ENCODE results near the gene RNU6-1.

RNU6-1 gene

GRCh38 chr15:67820992-67821783, 18.7 kb downstream of the RNU6-1 start:
- Histone ChIP-seq H3K27me3 (ENCODE audit: control insufficient read depth, insufficient read depth, low read length) (peaks cover 57% of the 10 kb centered on the region), H3K4me1 (ENCODE audit: control insufficient read depth, insufficient read depth, low read length) (no peaks in the 10 kb centered on the region), H3K27ac (ENCODE audit: low read depth, low read length) (no peak overlapping the region), H3K9ac (ENCODE audit: low read length) (no peak overlapping the region), H3K4me3 (ENCODE audit: low read length) (no peak overlapping the region), H3K36me3 (ENCODE audit: control insufficient read depth, insufficient read depth, low read length) (no peaks in the 10 kb centered on the region)

GRCh38 chr15:67820122-67820991, 19.5 kb downstream of the RNU6-1 start:
- no peak overlapping the region for H3K27ac ChIP-seq (ENCODE audit: low read depth, low read length)
- H3K9ac ChIP-seq (ENCODE audit: low read length), result no peak overlapping the region
- H3K4me3 ChIP-seq (ENCODE audit: low read length), result no peak overlapping the region
- H3K27me3 ChIP-seq (ENCODE audit: control insufficient read depth, insufficient read depth, low read length), result peaks cover 54% of the 10 kb centered on the region
- no peaks in the 10 kb centered on the region for H3K36me3 ChIP-seq (ENCODE audit: control insufficient read depth, insufficient read depth, low read length)
- H3K4me1 ChIP-seq (ENCODE audit: control insufficient read depth, insufficient read depth, low read length), result no peaks in the 10 kb centered on the region

GRCh38 chr15:67819636-67820035, 20.2 kb downstream of the RNU6-1 start:
- no peaks in the 10 kb centered on the region for H3K36me3 ChIP-seq (ENCODE audit: control insufficient read depth, insufficient read depth, low read length)
- H3K27ac ChIP-seq (ENCODE audit: low read depth, low read length), result no peak overlapping the region
- peaks cover 48% of the 10 kb centered on the region for H3K27me3 ChIP-seq (ENCODE audit: control insufficient read depth, insufficient read depth, low read length)
- H3K9ac ChIP-seq (ENCODE audit: low read length), result no peak overlapping the region
- no peak overlapping the region for H3K4me3 ChIP-seq (ENCODE audit: low read length)
- H3K4me1 ChIP-seq (ENCODE audit: control insufficient read depth, insufficient read depth, low read length), result no peaks in the 10 kb centered on the region

- no peaks in the 10 kb centered on the region for H3K36me3 ChIP-seq (ENCODE audit: control insufficient read depth, insufficient read depth, low read length)
- no peaks in the 10 kb centered on the region for H3K4me1 ChIP-seq (ENCODE audit: control insufficient read depth, insufficient read depth, low read length)
- H3K9ac ChIP-seq (ENCODE audit: low read length), result no peak overlapping the region
- no peak overlapping the region for H3K4me3 ChIP-seq (ENCODE audit: low read length)
- peaks cover 36% of the 10 kb centered on the region for H3K27me3 ChIP-seq (ENCODE audit: control insufficient read depth, insufficient read depth, low read length)
- no peak overlapping the region for H3K27ac ChIP-seq (ENCODE audit: low read depth, low read length)
Observed at GRCh38 chr15:67818464-67818863, 21.4 kb downstream of the RNU6-1 start.

GRCh38 chr15:67816668-67817067, 23.2 kb downstream of the RNU6-1 start:
- Histone ChIP-seq H3K27me3 (ENCODE audit: control insufficient read depth, insufficient read depth, low read length) (peaks cover 24% of the 10 kb centered on the region), H3K36me3 (ENCODE audit: control insufficient read depth, insufficient read depth, low read length) (no peaks in the 10 kb centered on the region), H3K4me1 (ENCODE audit: control insufficient read depth, insufficient read depth, low read length) (no peaks in the 10 kb centered on the region), H3K9ac (ENCODE audit: low read length) (no peak overlapping the region), H3K4me3 (ENCODE audit: low read length) (no peak overlapping the region), H3K27ac (ENCODE audit: low read depth, low read length) (no peak overlapping the region)

- Histone ChIP-seq H3K9ac (ENCODE audit: low read length) (no peak overlapping the region), H3K4me1 (ENCODE audit: control insufficient read depth, insufficient read depth, low read length) (no peaks in the 10 kb centered on the region), H3K27me3 (ENCODE audit: control insufficient read depth, insufficient read depth, low read length) (peaks cover 9% of the 10 kb centered on the region), H3K36me3 (ENCODE audit: control insufficient read depth, insufficient read depth, low read length) (no peaks in the 10 kb centered on the region), H3K4me3 (ENCODE audit: low read length) (no peak overlapping the region), H3K27ac (ENCODE audit: low read depth, low read length) (no peak overlapping the region)
Observed at GRCh38 chr15:67815036-67815592, 24.7 kb downstream of the RNU6-1 start.

- no peaks in the 10 kb centered on the region for H3K36me3 ChIP-seq (ENCODE audit: control insufficient read depth, insufficient read depth, low read length)
- H3K4me1 ChIP-seq (ENCODE audit: control insufficient read depth, insufficient read depth, low read length), result no peaks in the 10 kb centered on the region
- H3K27me3 ChIP-seq (ENCODE audit: control insufficient read depth, insufficient read depth, low read length), result peaks cover 3% of the 10 kb centered on the region
- H3K4me3 ChIP-seq (ENCODE audit: low read length), result no peak overlapping the region
- H3K9ac ChIP-seq (ENCODE audit: low read length), result no peak overlapping the region
- H3K27ac ChIP-seq (ENCODE audit: low read depth, low read length), result no peak overlapping the region
Observed at GRCh38 chr15:67813104-67813634, 26.7 kb downstream of the RNU6-1 start.

- no peaks in the 10 kb centered on the region for H3K27me3 ChIP-seq (ENCODE audit: control insufficient read depth, insufficient read depth, low read length)
- no peak overlapping the region for H3K27ac ChIP-seq (ENCODE audit: low read depth, low read length)
- H3K4me3 ChIP-seq (ENCODE audit: low read length), result no peak overlapping the region
- no peaks in the 10 kb centered on the region for H3K36me3 ChIP-seq (ENCODE audit: control insufficient read depth, insufficient read depth, low read length)
- H3K4me1 ChIP-seq (ENCODE audit: control insufficient read depth, insufficient read depth, low read length), result no peaks in the 10 kb centered on the region
- no peak overlapping the region for H3K9ac ChIP-seq (ENCODE audit: low read length)
Observed at GRCh38 chr15:67812241-67812644, 27.6 kb downstream of the RNU6-1 start.

GRCh38 chr15:67809866-67810265, 30.0 kb downstream of the RNU6-1 start:
- H3K27me3 ChIP-seq (ENCODE audit: control insufficient read depth, insufficient read depth, low read length), result no peaks in the 10 kb centered on the region
- H3K4me1 ChIP-seq (ENCODE audit: control insufficient read depth, insufficient read depth, low read length), result no peaks in the 10 kb centered on the region
- H3K4me3 ChIP-seq (ENCODE audit: low read length), result no peak overlapping the region
- no peak overlapping the region for H3K27ac ChIP-seq (ENCODE audit: low read depth, low read length)
- H3K9ac ChIP-seq (ENCODE audit: low read length), result no peak overlapping the region
- no peaks in the 10 kb centered on the region for H3K36me3 ChIP-seq (ENCODE audit: control insufficient read depth, insufficient read depth, low read length)

GRCh38 chr15:67809441-67809840, 30.4 kb downstream of the RNU6-1 start:
- Histone ChIP-seq H3K36me3 (ENCODE audit: control insufficient read depth, insufficient read depth, low read length) (no peaks in the 10 kb centered on the region), H3K4me3 (ENCODE audit: low read length) (no peak overlapping the region), H3K27ac (ENCODE audit: low read depth, low read length) (no peak overlapping the region), H3K4me1 (ENCODE audit: control insufficient read depth, insufficient read depth, low read length) (no peaks in the 10 kb centered on the region), H3K27me3 (ENCODE audit: control insufficient read depth, insufficient read depth, low read length) (no peaks in the 10 kb centered on the region), H3K9ac (ENCODE audit: low read length) (no peak overlapping the region)

- Histone ChIP-seq H3K4me1 (ENCODE audit: control insufficient read depth, insufficient read depth, low read length) (no peaks in the 10 kb centered on the region), H3K9ac (ENCODE audit: low read length) (no peak overlapping the region), H3K4me3 (ENCODE audit: low read length) (no peak overlapping the region), H3K27ac (ENCODE audit: low read depth, low read length) (no peak overlapping the region), H3K27me3 (ENCODE audit: control insufficient read depth, insufficient read depth, low read length) (no peaks in the 10 kb centered on the region), H3K36me3 (ENCODE audit: control insufficient read depth, insufficient read depth, low read length) (no peaks in the 10 kb centered on the region)
Observed at GRCh38 chr15:67808821-67809220, 31.0 kb downstream of the RNU6-1 start.

- no peaks in the 10 kb centered on the region for H3K36me3 ChIP-seq (ENCODE audit: control insufficient read depth, insufficient read depth, low read length)
- no peak overlapping the region for H3K27ac ChIP-seq (ENCODE audit: low read depth, low read length)
- no peaks in the 10 kb centered on the region for H3K4me1 ChIP-seq (ENCODE audit: control insufficient read depth, insufficient read depth, low read length)
- no peaks in the 10 kb centered on the region for H3K27me3 ChIP-seq (ENCODE audit: control insufficient read depth, insufficient read depth, low read length)
- H3K4me3 ChIP-seq (ENCODE audit: low read length), result no peak overlapping the region
- H3K9ac ChIP-seq (ENCODE audit: low read length), result no peak overlapping the region
Observed at GRCh38 chr15:67807836-67808235, 32.0 kb downstream of the RNU6-1 start.
